ENCODE results near the gene PTPN1. TPM values are rescaled to one million over a fixed set of nuclear protein-coding genes. Genes with fewer than 3 reads are reported as not detected.

Gene PTPN1
- polyA plus RNA-seq, 1 of the 3 experiments (the other 2 are of a cell fraction) = 23.6 TPM

- CTCF ChIA-PET = interaction anchor here (0.6 to 3.9 kb wide), 2 partner anchors 18 to 96 kb away, joined by 3 to 21 read pairs; no protein-coding TSS in a partner anchor
- Histone ChIP-seq H3K27me3 (ENCODE audit: insufficient read depth) (no peaks in the 10 kb centered on the region), H3K9me3 (no peaks in the 10 kb centered on the region), H3F3A (replicated peaks; ENCODE audit: insufficient read depth) (peaks cover 24% of the 10 kb centered on the region), H3K4me3 (ENCODE audit: low read depth in 2 of 2, low read length in 1 of 2) (no peak overlapping the region), H3K79me2 (ENCODE audit: insufficient read depth) (peaks cover 74% of the 10 kb centered on the region), H3K27ac (ENCODE audit: low read depth in 2 of 2, low read length in 1 of 2) (peak overlapping the region in 1 of 2 experiments; percentile 95; a peak in 2 of 4 replicates), H3K4me1 (ENCODE audit: control insufficient read depth in 1 of 2, insufficient read depth in 2 of 2, low read depth in 1 of 2, low read length in 1 of 2) (peaks cover 23 to 29% of the 10 kb centered on the region in 2 experiments; a peak in 3 of 4 replicates), H3K9me2 (no peaks in the 10 kb centered on the region), H4K20me1 (ENCODE audit: insufficient read depth) (no peaks in the 10 kb centered on the region), H3K4me2 (no peak overlapping the region), H2AFZ (ENCODE audit: low read depth) (no peak overlapping the region), H3K36me3 (replicated peaks in 1 of 2; ENCODE audit: control insufficient read depth in 1 of 2, insufficient read depth in 2 of 2, low read length in 1 of 2) (peaks cover 13 to 20% of the 10 kb centered on the region in 2 experiments), H3K9ac (no peak overlapping the region)
- TF ChIP-seq FOXJ3 (CRISPR knock-in tag; IDR thresholded peaks at IDR 0.05) (no peak), IRF3 (IDR thresholded peaks at IDR 0.05; ENCODE audit: low read depth, low read length) (no peak), YY1 (IDR thresholded peaks at IDR 0.05; ENCODE audit: low read depth) (no peak), NRF1 (IDR thresholded peaks at IDR 0.05; ENCODE audit: low read depth, low read length) (no peak), EZH2phosphoT487 (IDR thresholded peaks at IDR 0.05; ENCODE audit: borderline replicate concordance, low read depth) (no peak), NFIC (IDR thresholded peaks at IDR 0.05; ENCODE audit: borderline replicate concordance) (no peak), SMC3 (IDR thresholded peaks at IDR 0.05; ENCODE audit: low read depth, low read length) (no peak), CTCF (IDR thresholded peaks at IDR 0.05) (no peak), TEAD4 (IDR thresholded peaks at IDR 0.05; ENCODE audit: borderline replicate concordance, insufficient read depth) (no peak), EP300 (IDR thresholded peaks at IDR 0.05; ENCODE audit: borderline replicate concordance in 1 of 2, low read depth in 1 of 2, low read length in 1 of 2) (no peak)
- TF ChIP-seq, protein P1, sequence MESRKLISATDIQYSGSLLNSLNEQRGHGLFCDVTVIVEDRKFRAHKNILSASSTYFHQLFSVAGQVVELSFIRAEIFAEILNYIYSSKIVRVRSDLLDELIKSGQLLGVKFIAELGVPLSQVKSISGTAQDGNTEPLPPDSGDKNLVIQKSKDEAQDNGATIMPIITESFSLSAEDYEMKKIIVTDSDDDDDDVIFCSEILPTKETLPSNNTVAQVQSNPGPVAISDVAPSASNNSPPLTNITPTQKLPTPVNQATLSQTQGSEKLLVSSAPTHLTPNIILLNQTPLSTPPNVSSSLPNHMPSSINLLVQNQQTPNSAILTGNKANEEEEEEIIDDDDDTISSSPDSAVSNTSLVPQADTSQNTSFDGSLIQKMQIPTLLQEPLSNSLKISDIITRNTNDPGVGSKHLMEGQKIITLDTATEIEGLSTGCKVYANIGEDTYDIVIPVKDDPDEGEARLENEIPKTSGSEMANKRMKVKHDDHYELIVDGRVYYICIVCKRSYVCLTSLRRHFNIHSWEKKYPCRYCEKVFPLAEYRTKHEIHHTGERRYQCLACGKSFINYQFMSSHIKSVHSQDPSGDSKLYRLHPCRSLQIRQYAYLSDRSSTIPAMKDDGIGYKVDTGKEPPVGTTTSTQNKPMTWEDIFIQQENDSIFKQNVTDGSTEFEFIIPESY (IDR thresholded peaks at IDR 0.05; ENCODE audit: borderline replicate concordance, low read depth) = no peak
- POLR2A ChIA-PET = no interaction called here
- no peak for DNase-seq
- WGBS (ENCODE audit: low lambda C conversion rate) = 90% methylated on average over 8 of the region's 8 CpGs
Measured at GRCh38 chr20:50559856-50560638, 49.9 kb downstream of the PTPN1 start.
